Prostate gland (tissue), 2 donors: ENCODE data around the gene KCND2.

Experiments used
- CTCF ChIP-seq, 4 experiments: fragments of 200-600 bp in 2 of 4; fragments of 450-650 bp in 2 of 4; sonication (generic) in 2 of 4; IDR thresholded peaks; 1 replicate in 3 of 4; 2 replicates in 1 of 4; pipeline ENCODE4 v1.5.1; 2016 to 2019; ENCODE audit warnings: antibody characterized with exemption in 4 of 4, mild to moderate bottlenecking in 2 of 4, moderate library complexity in 2 of 4
- POLR2A ChIP-seq: fragments of 450-650 bp; IDR thresholded peaks from one replicate; pipeline ENCODE4 v1.6.1; 2016; ENCODE audit warnings: antibody characterized with exemption, mild to moderate bottlenecking

- TF ChIP-seq POLR2A (no peak), CTCF (IDR thresholded peaks at IDR 0.05) (no peak)
Measured at GRCh38 chr7:120259386-120259785, 13.6 kb upstream of the KCND2 start.
